ENCODE data around the gene ATAD2B. TPM values are rescaled to one million over a fixed set of nuclear protein-coding genes. Genes with fewer than 3 reads are reported as not detected.

Gene ATAD2B
- total RNA-seq, 2 experiments from 2014 or later: 9.4 to 21.7 TPM

DNA sequence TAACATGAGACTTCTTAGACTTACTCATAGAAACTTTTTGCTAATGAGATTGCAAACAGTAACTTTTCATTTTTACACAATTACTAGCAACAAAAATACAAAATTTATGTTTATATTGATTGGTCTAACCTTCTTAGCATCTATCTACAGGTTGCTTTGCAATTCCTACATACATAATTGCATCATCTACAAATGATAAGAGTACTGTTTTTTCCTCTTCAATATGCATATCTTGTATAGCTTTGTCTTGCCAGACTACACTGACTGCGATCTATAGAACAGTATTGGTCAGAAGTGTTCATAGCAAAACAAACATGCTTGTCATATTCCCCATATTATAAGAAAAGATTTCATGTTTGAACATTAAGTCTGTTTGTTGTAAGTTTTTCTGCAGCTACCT, 87.9 kb downstream of the ATAD2B start:
- H3K4me3 ChIP-seq (ENCODE audit: low read depth, low read length, poor library complexity, severe bottlenecking): no peak overlapping the region
- intact Hi-C loops (cut with micrococcal nuclease; ENCODE audit: unreplicated experiment): no loop called here
- H4K20me1 ChIP-seq (ENCODE audit: insufficient read depth, low read length): no peaks in the 10 kb centered on the region
- no peak overlapping the region for H3K27ac ChIP-seq (ENCODE audit: low read depth, low read length, poor library complexity, severe bottlenecking)
- H3K9me3 ChIP-seq (ENCODE audit: low read length): peaks cover 13% of the 10 kb centered on the region; the same call in 1 of the 2 replicates
- BruUV-seq (replicated peaks): no TSS peak
- ChIA-PET CTCF (ENCODE audit: unreplicated experiment) (no interaction called here), POLR2A (no interaction called here)
- 0 out of 2 replicates have a peak, but pooled peaks cover 4% of the 10 kb centered on the region for H3K9me2 ChIP-seq (ENCODE audit: insufficient read depth, low read length)
- no peak for TF ChIP-seq EZH2phosphoT487 (IDR thresholded peaks at IDR 0.05; ENCODE audit: borderline replicate concordance, low read depth, low read length)
- TF ChIP-seq, protein P1, sequence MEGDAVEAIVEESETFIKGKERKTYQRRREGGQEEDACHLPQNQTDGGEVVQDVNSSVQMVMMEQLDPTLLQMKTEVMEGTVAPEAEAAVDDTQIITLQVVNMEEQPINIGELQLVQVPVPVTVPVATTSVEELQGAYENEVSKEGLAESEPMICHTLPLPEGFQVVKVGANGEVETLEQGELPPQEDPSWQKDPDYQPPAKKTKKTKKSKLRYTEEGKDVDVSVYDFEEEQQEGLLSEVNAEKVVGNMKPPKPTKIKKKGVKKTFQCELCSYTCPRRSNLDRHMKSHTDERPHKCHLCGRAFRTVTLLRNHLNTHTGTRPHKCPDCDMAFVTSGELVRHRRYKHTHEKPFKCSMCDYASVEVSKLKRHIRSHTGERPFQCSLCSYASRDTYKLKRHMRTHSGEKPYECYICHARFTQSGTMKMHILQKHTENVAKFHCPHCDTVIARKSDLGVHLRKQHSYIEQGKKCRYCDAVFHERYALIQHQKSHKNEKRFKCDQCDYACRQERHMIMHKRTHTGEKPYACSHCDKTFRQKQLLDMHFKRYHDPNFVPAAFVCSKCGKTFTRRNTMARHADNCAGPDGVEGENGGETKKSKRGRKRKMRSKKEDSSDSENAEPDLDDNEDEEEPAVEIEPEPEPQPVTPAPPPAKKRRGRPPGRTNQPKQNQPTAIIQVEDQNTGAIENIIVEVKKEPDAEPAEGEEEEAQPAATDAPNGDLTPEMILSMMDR (conservative IDR thresholded peaks at IDR 0.05; ENCODE audit: low read length): no peak
- no peak overlapping the region for H3K4me2 ChIP-seq (ENCODE audit: low read length)
- H2AFZ ChIP-seq (ENCODE audit: low read length): no peak overlapping the region
- no peaks in the 10 kb centered on the region for H3K79me2 ChIP-seq (ENCODE audit: insufficient read depth, low read depth, low read length)
- H3K4me1 ChIP-seq (ENCODE audit: insufficient read depth, low read length, poor library complexity, severe bottlenecking): no peaks in the 10 kb centered on the region
- H3K36me3 ChIP-seq (ENCODE audit: insufficient read depth, low read length): peaks cover 10% of the 10 kb centered on the region
- DNase-seq (ENCODE audit: low spot score): no peak

DNA sequence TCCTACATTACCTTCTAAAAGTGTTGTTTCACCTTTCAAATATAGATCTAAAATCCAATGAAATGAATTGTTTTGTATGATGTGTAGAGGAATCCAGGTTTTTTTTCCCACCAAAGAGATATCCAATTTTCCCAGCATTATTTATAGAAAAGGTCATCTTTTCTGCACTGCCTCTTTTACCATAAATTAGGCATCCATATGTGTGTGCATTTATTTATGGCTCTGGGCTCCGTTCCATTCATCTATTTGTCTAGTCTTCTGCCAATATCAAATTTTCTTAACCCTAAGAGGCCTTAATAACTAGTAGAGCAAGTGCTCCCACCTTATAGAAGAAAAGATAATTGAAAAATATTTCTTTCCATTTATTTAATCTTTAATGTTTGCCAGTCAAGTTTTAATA, 88.3 kb downstream of the ATAD2B start:
- no peak overlapping the region for H3K27ac ChIP-seq (ENCODE audit: low read depth, low read length, poor library complexity, severe bottlenecking)
- DNase-seq (ENCODE audit: low spot score): no peak
- TF ChIP-seq, protein P1 (conservative IDR thresholded peaks at IDR 0.05; ENCODE audit: low read length): no peak
- no peak for TF ChIP-seq EZH2phosphoT487 (IDR thresholded peaks at IDR 0.05; ENCODE audit: borderline replicate concordance, low read depth, low read length)
- no peaks in the 10 kb centered on the region for H3K4me1 ChIP-seq (ENCODE audit: insufficient read depth, low read length, poor library complexity, severe bottlenecking)
- no TSS peak for BruUV-seq (replicated peaks)
- H2AFZ ChIP-seq (ENCODE audit: low read length): no peak overlapping the region
- H3K4me3 ChIP-seq (ENCODE audit: low read depth, low read length, poor library complexity, severe bottlenecking): no peak overlapping the region
- intact Hi-C loops (cut with micrococcal nuclease; ENCODE audit: unreplicated experiment): no loop called here
- ChIA-PET CTCF (ENCODE audit: unreplicated experiment) (no interaction called here), POLR2A (no interaction called here)
- H3K79me2 ChIP-seq (ENCODE audit: insufficient read depth, low read depth, low read length): no peaks in the 10 kb centered on the region
- no peaks in the 10 kb centered on the region for H4K20me1 ChIP-seq (ENCODE audit: insufficient read depth, low read length)
- H3K4me2 ChIP-seq (ENCODE audit: low read length): no peak overlapping the region
- peaks cover 13% of the 10 kb centered on the region; the same call in 1 of the 2 replicates for H3K9me3 ChIP-seq (ENCODE audit: low read length)
- H3K36me3 ChIP-seq (ENCODE audit: insufficient read depth, low read length): peaks cover 10% of the 10 kb centered on the region
- H3K9me2 ChIP-seq (ENCODE audit: insufficient read depth, low read length): 0 out of 2 replicates have a peak, but pooled peaks cover 4% of the 10 kb centered on the region

DNA sequence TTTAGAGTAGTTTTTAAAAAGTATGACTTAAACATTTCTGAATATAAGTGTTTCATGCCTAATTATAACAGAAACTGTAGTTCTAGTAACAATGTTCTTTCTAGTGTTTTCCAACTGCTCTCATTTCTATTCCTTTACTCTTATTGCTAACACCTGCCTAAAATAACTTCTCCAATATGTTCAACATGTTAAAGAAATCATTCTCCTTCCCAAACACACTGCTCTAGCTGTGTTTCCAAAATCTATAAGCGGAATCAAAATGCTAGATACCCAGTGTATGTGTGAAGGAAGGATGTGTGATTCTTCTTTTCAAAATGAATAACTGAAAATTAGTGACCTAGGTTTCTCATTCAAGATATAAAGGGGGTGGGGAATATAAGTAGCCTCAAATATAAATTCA, 89.1 kb downstream of the ATAD2B start:
- no peak for DNase-seq (ENCODE audit: low spot score)
- ChIA-PET POLR2A (interaction anchor here (0.9 kb wide), 1 partner anchor 13 kb away, joined by 4 read pairs; no protein-coding TSS in a partner anchor), CTCF (ENCODE audit: unreplicated experiment) (no interaction called here)
- no peaks in the 10 kb centered on the region for H3K79me2 ChIP-seq (ENCODE audit: insufficient read depth, low read depth, low read length)
- H3K4me3 ChIP-seq (ENCODE audit: low read depth, low read length, poor library complexity, severe bottlenecking): no peak overlapping the region
- H3K4me1 ChIP-seq (ENCODE audit: insufficient read depth, low read length, poor library complexity, severe bottlenecking): no peaks in the 10 kb centered on the region
- no peak overlapping the region for H3K4me2 ChIP-seq (ENCODE audit: low read length)
- no peak overlapping the region for H2AFZ ChIP-seq (ENCODE audit: low read length)
- peaks cover 13% of the 10 kb centered on the region; the same call in 1 of the 2 replicates for H3K9me3 ChIP-seq (ENCODE audit: low read length)
- TF ChIP-seq, protein P1 (conservative IDR thresholded peaks at IDR 0.05; ENCODE audit: low read length): no peak
- no TSS peak for BruUV-seq (replicated peaks)
- no peaks in the 10 kb centered on the region for H4K20me1 ChIP-seq (ENCODE audit: insufficient read depth, low read length)
- 0 out of 2 replicates have a peak, but pooled peaks cover 4% of the 10 kb centered on the region for H3K9me2 ChIP-seq (ENCODE audit: insufficient read depth, low read length)
- H3K27ac ChIP-seq (ENCODE audit: low read depth, low read length, poor library complexity, severe bottlenecking): no peak overlapping the region
- H3K36me3 ChIP-seq (ENCODE audit: insufficient read depth, low read length): peaks cover 10% of the 10 kb centered on the region
- intact Hi-C loops (cut with micrococcal nuclease; ENCODE audit: unreplicated experiment): no loop called here

All from OCI-LY7 (cell line).